Neural crest cell (in vitro differentiated cells): Measurements from ENCODE around the gene DENND1A. TPM values are rescaled to one million over a fixed set of nuclear protein-coding genes. Genes with fewer than 3 reads are reported as not detected.

Source experiments
- DNase-seq: peaks from one replicate; pipeline ENCODE4 v3.0.0; 2021; ENCODE audit warnings: low read depth, mixed read lengths, low spot score
- H3K27ac Mint-ChIP-seq: one replicate; pipeline ENCODE4 v1.8.0; 2021; ENCODE audit warnings: mild to moderate bottlenecking, mixed read lengths; ENCODE audit not compliant: unreplicated experiment
- H3K27me3 Mint-ChIP-seq: 2 replicates; pipeline ENCODE4 v1.8.0; 2021; ENCODE audit warnings: low read depth, mild to moderate bottlenecking, mixed read lengths
- H3K36me3 Mint-ChIP-seq: 2 replicates; pipeline ENCODE4 v1.8.0; 2021; ENCODE audit warnings: low read depth, mild to moderate bottlenecking, mixed read lengths
- H3K4me1 Mint-ChIP-seq: 2 replicates; pipeline ENCODE4 v1.8.0; 2021; ENCODE audit warnings: mixed read lengths
- H3K4me3 Mint-ChIP-seq: one replicate; pipeline ENCODE4 v1.8.0; 2021; ENCODE audit warnings: mild to moderate bottlenecking, mixed read lengths
- H3K9me3 Mint-ChIP-seq: 2 replicates; pipeline ENCODE4 v1.8.0; 2021; ENCODE audit warnings: mixed read lengths
- CTCF ChIP-seq: fragments of 200-600 bp; sonication (generic); conservative IDR thresholded peaks from 2 replicates; pipeline ENCODE4 v1.5.0; 2021; ENCODE audit warnings: antibody characterized with exemption, mild to moderate bottlenecking
- total RNA-seq: library from RNA; stranded (reverse); gene quantifications from 2 replicates; pipeline ENCODE4 v1.2.1, GENCODE V29; 2021

Gene DENND1A
- total RNA-seq, 1 donor from 2014 or later, result 17.8 TPM

DNA sequence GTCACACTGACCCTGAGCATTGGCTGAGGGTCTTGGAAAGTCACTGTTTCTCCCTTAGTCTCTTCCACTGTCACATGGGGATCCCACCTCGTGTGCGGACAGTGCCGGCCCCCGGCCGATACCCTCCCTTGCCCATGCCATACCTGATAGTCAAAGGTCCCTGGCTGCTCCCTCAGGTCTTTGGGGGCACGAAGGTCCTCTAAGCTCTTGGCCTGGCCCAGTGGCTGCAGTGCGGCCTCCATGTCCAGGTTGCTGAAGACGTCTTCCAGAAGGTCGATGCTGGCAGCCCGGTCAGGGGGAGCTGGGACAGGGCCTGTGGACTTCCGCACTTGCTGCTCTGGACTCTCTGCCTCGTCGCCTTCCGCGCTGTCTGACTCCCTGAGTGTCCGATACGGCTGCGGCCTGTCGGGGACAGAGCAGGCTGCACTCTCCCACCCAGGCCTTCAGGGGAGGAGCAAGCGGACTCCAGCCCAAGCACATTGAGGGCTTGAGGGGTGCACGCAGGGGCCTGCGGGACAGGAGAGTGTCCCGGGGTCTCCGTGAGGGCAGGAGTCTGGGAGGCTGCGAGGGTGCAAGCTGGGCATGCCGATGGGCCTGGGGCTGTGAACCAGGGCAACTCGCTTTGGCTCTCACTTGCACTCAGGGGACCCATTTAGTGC, 546.3 kb downstream of the DENND1A start:
- Mint-ChIP-seq H3K27me3 (peaks cover 4% of the 10 kb centered on the region), H3K27ac (peak overlapping the region; percentile 87), H3K9me3 (no peaks in the 10 kb centered on the region), H3K4me3 (peak overlapping the region; percentile 44), H3K36me3 (no peaks in the 10 kb centered on the region), H3K4me1 (peaks cover 19% of the 10 kb centered on the region)
- DNase-seq, result no peak
- no peak for TF ChIP-seq CTCF

- DNase-seq, result no peak
- TF ChIP-seq CTCF, result no peak
- Mint-ChIP-seq H3K4me3 (peak overlapping the region; percentile 44), H3K27ac (peak overlapping the region; percentile 19), H3K9me3 (no peaks in the 10 kb centered on the region), H3K4me1 (peaks cover 25% of the 10 kb centered on the region), H3K36me3 (no peaks in the 10 kb centered on the region), H3K27me3 (peaks cover 4% of the 10 kb centered on the region)
These were observed 547.0 kb downstream of the DENND1A start for GRCh38 chr9:123382653-123383511.

GRCh38 chr9:123380852-123381705, 548.8 kb downstream of the DENND1A start:
- Mint-ChIP-seq H3K27ac (peak overlapping the region; percentile 75), H3K27me3 (peaks cover 4% of the 10 kb centered on the region), H3K36me3 (no peaks in the 10 kb centered on the region), H3K4me1 (peaks cover 30% of the 10 kb centered on the region), H3K9me3 (no peaks in the 10 kb centered on the region), H3K4me3 (peak overlapping the region; percentile 47)
- no peak for DNase-seq
- TF ChIP-seq CTCF, result no peak

GRCh38 chr9:123378956-123379660, 550.8 kb downstream of the DENND1A start:
- no peaks in the 10 kb centered on the region for H3K36me3 Mint-ChIP-seq
- TF ChIP-seq CTCF, result no peak
- peaks cover 2% of the 10 kb centered on the region for H3K27me3 Mint-ChIP-seq
- no peak for DNase-seq
- no peak overlapping the region for H3K4me3 Mint-ChIP-seq
- peaks cover 33% of the 10 kb centered on the region for H3K4me1 Mint-ChIP-seq
- H3K27ac Mint-ChIP-seq, result no peak overlapping the region
- H3K9me3 Mint-ChIP-seq, result no peaks in the 10 kb centered on the region

- H3K27me3 Mint-ChIP-seq, result peaks cover 5% of the 10 kb centered on the region
- peaks cover 37% of the 10 kb centered on the region for H3K4me1 Mint-ChIP-seq
- H3K4me3 Mint-ChIP-seq, result peak overlapping the region; percentile 38
- H3K27ac Mint-ChIP-seq, result no peak overlapping the region
- H3K9me3 Mint-ChIP-seq, result no peaks in the 10 kb centered on the region
- no peak for TF ChIP-seq CTCF
- DNase-seq, result no peak
- no peaks in the 10 kb centered on the region for H3K36me3 Mint-ChIP-seq
These were observed 551.9 kb downstream of the DENND1A start for GRCh38 chr9:123378025-123378424.
